NCI-H69 (cell line): ENCODE measurements around the gene TES.
A peak's percentile ranks its signal among the peaks of the same experiment; 100 is the strongest.
"Not testable (repeated sequence)": the region's sequence is repeated elsewhere in the genome, so short reads cannot be mapped to it uniquely, and the experiment has no call there.

Source experiments
- DNase-seq: peaks from one replicate; lab custom pipeline; 2025; lab: John Stamatoyannopoulos, UW

TES gene

DNA sequence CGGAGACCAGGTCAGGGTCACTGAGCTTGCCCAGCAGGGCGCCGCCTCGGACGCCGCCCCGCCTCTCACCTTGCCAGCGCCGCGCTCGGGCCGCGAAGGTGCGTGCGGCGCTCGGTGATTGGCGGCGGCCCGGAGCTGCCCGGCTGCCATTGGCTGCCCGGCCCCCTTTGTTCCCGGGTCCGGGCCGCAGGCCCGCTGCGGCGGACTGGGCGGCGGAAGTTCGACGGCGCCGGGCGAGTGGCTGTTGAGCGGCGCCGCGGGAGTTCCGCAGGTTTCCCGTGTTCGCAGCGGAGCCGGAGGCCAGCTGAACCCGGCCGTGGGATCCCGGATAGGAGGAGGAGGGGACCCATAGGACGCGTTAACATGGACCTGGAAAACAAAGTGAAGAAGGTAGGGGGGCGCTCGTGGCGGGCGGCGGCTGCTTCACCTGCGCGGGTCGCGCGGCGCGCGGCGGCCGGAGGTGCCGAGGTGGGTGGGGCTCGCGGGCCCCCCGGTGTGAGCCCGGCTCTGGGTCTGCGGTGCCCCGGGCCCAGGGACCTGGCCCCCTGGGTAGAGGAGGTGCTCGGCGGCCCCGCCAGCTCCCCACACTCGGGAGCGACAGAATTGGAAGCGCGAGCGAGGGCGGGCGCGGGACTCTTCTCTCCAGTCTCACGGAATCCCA is at the start of gene TES:
TSS of gene TES (plus strand) at position 195 of the 661 bp plus-strand sequence. CDS start at position 364, 169 bp downstream.
- DNase-seq: peak; percentile 93

DNA sequence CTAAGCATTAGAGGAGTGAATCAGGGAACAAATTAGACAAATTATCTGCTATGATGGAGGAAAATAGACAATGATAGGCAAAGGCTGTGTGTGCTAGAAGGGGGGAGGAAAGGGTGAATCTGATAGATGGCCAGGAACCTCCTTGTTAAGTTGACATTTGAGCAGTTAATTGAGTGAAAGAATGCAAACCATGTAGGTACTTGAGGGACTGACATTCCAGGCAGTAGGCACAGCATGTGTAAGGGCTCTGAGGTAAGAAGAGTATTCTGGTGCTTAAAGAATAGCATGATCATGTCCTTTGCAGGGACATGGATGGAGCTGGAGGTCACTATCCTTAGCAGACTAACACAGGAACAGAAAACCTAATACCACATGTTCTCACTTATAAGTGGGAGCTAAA is 48.6 kb upstream of the TES start:
- DNase-seq: no peak

DNA sequence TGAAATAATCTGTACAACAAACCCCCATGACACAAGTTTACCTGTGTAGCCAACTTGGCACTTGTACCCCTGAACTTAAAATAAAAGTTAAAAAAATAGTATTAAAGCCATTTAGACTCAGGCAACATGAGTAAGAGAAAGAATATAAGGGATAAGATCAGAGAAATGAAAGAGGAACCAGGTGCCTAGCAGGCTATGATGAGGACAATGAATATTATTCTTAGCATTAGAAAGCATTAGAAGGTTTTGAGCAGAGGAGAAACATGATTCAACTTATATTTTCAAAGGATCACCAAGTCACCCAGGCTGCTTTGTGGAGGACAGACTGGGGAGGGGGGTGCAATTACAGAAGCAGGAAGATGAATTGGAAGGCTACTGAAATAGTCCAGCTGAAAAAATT is 48.1 kb upstream of the TES start:
- no peak for DNase-seq

DNA sequence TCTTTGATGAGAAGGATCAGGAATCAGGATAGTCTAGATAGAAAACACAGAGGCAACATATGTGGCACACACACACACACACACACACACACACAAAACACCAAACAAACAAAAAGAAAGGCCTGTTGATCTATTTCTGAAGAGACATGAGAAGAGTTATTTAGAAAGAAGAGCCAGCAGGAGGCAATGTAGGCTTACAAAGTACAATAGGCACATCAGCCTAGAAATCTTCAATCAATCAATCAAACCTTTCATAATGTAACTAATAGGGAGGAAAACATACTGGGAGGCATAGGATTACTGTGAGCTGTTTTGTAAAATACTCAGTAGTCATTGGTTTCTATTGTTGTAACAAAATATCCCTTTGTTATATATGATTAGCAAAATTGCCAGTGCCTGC is 47.3 kb upstream of the TES start:
- DNase-seq: peak; percentile 12

GRCh38 chr7:116164552-116165306 is 45.6 kb upstream of the TES start:
- DNase-seq: no peak

GRCh38 chr7:116165717-116166116 is 44.6 kb upstream of the TES start:
- no peak for DNase-seq

DNA sequence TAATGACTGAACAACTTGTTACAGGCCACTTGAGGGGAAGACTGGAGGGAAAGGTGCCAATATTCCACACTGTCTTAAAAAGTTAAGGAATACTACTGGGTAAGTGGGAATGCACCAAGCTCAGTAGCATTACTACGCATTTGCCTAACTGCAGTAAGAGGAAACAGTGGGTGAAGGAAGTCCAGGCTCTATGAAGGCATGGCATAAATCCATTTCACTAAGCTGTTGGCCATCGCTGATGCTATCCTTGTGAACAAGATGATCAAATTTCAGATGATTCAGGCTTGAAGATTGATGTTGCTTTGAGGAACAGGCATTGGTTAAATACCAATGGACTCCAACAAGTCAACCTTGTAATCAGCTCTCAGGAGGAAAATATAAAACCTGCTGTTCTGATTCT is 44.2 kb upstream of the TES start:
- no peak for DNase-seq

- DNase-seq: peak; percentile 44
Observed at GRCh38 chr7:116167177-116167576, 43.2 kb upstream of the TES start.

DNA sequence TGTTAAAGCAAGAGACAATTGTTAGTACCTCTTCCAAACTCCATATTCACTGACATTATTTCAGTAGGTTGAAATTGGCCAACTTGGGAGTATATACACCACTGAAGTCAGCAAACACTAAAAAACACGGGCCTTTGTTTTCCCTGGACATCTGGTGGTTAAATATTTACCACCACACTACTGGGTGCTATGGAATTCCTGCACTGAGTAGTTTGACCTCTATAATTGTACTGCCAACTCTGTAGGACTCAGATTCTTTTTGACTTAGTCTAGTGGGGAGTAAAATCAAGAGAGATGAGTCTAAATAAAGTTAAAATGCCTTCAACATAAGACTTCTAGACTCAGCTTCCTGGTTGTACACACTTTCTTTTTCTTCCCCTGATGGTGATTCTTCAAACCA is 41.3 kb upstream of the TES start:
- peak; percentile 9 for DNase-seq

DNA sequence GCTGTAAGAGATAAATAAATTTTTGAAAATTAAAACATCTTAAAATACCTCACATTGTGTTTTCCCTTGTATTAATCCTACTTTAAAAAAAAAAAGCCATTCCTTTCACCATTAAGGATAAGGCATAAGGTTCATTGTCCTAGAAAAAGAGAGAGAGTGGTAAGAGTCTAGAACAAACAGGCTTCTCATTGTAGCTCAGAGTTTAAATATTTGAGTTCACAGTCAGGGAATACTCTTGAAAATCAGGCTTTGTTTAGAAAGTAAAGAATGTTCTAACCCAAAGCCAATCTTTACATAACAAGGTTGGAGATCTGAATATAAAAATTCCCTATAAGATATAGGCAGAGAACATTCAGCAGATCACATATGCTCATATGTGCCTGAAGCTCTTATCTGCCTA is 40.2 kb upstream of the TES start:
- no peak for DNase-seq

DNA sequence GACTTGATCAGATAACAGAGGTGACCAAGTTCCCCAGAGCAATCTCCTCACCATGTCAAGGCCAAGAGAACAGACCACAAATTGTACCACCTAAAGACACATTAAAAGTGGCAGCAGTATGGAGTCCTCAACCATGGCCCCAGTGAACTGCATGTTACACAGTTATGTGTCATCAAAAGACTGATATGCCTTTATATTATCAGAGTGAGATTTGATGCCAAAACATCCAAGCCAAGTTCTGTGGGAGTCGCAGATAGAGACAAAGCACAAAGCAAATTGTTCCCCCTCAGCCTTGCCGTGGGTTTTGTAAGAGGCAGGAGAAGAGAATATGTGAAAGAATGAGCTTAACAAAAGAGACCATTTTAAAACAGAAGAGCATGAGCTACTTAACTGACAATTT is 39.2 kb upstream of the TES start:
- no peak for DNase-seq

DNA sequence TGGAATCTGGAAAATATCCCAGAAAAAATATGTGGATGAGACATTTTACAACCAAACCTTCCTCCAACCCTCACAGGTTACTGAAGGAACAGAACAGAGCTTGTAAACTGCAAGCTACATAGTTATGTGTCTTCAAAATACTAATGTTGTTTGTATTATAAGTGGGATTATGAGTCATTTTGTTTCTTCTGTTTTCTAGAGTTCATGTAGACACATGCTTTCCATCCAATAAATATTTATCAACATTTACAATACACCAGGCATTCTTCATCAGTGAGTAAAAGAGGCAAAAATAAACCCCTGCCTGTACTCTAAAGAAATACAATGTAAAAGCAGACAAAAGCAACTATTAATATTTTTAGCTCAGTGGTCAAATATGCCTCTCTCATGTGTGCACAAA is 38.0 kb upstream of the TES start:
- no peak for DNase-seq

GRCh38 chr7:116173051-116174028 is 37.0 kb upstream of the TES start:
- peak; percentile 72 for DNase-seq

- not testable (repeated sequence) for DNase-seq
Observed at GRCh38 chr7:116175095-116175494, 35.2 kb upstream of the TES start.

DNA sequence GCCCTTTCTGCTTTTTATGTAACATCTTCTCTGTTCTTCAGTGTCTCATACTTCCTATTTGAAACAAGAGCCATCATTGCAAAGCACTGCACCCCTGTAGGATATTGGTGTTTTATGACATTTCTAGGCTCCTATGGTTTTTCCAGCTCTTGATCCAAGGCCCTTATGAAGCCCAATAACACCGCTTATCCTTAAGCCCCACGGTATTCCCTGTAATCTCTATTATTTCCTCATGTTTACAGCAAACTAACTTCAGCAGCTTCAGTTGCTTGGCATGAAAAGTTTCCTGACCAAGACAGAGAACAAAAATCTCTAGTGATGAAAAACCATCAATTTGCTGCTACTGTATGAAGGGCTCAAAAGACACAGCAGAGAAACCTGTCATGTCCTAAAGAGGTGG is 34.1 kb upstream of the TES start:
- DNase-seq: no peak

DNA sequence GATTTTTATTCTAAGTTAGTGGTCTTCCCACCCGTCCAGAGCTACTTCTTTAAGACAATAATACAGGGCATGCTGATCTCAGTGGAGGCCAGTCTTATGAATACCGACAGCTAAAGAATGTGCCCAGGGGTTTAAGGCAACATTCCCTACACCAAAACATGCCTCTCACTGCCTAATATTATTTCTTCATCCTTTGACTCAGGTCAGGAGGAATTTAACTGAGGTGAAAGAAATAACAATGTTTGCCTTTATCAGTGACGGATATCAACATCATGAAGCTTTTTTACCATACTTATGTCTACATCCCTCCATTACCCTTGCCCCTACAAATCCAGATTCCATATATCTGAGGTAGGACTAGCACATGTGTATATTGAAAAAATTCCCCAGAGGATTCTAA is 33.3 kb upstream of the TES start:
- DNase-seq: no peak

- peak; percentile 63 for DNase-seq
Observed at GRCh38 chr7:116180302-116180701, 30.0 kb upstream of the TES start.

GRCh38 chr7:116182023-116182422 is 28.3 kb upstream of the TES start:
- DNase-seq: no peak

- DNase-seq: no peak
Observed at GRCh38 chr7:116185450-116185849, 24.9 kb upstream of the TES start.

DNA sequence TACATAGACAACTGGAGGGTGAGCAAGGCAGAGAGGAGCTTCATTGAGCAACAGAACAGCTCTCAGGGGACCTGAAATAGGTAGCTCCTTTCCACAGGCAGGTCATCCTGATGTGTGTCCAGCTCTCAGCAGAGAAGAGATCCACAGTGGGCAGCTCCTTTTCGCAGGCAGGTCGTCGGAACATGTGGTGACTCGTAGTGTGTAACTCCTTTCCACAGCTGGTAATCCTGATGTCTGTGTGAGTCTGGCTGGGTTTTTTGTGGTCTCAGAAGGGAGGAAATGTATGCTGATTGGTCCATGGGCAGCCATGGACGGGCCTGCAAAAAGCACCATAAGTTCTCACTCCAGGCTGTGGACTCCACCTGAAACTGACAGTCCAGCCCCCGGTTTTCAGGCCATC is 24.4 kb upstream of the TES start:
- DNase-seq: no peak

DNA sequence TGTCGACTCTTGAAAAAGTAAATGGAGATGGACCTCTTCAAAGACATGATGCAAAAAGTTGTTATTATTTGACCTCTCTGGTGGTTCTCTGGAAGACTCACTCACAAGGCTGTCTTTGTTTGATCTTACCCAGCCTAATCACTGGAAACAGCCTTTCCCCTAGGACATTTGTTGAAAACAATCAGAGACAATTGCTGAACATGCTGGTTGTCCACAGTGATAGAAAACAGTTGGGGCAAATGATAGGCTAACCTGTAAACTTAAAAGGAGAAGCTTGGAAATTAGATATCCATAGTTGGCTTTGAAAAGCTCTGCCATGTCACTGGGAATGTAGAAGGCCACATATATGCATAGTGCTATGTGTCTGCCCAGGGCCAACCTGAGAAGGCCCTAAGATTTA is 22.9 kb upstream of the TES start:
- no peak for DNase-seq

DNA sequence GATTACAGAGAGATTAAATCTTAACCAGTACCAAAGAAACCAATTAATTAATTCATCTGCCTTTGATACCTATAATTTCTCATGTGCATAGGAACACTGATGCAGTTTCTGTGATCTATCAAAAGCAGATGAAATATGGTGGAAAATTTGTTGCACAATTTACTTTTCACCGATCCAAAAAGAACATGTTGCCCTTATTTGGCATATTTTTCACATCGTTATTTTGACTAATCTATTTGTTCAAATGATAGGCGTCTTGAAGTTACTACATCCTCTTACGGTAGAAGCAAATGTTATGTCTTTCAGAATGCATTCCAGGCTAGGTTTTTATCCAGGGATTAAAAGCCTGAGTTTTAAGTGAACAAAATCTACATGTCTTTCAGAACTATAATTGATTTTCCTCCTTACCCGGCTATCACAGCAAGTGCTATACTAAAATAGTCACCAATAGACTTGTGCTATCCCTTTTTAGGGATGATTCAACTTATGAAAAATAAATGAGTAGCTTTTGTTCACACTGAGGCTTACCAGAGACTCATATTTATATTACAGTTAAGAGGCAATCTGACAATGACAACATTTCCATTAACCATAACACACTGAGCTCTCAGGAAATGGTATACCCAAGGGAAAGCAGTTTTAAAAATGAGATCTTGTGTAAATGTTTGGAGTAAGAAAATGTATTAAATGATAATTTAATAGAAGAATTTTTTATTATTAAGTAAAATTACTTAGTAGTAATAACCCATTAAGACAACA is 16.8 kb upstream of the TES start:
- DNase-seq: no peak
